Activated CD8-positive, alpha-beta T cell treated with anti-CD3 and anti-CD28 coated beads for 36 hours (primary cell): Measurements from ENCODE around the gene PRPF19. TPM values are rescaled to one million over a fixed set of nuclear protein-coding genes. Genes with fewer than 3 reads are reported as not detected.

Source experiments
- ATAC-seq: fragments of 200-7000 bp; cut with Tn5 transposase; one replicate; pipeline ENCODE4 v1.10.0; 2021; ENCODE audit warnings: mild to moderate bottlenecking, moderate library complexity
- CTCF ChIA-PET: fragments of 350-600 bp; sonication (Branson Sonifier 250); formaldehyde crosslinking; loops from one replicate; lab custom pipeline; 2021; ENCODE audit warnings: antibody characterized with exemption; lab: Charles Lee
- POLR2A ChIA-PET: fragments of 350-600 bp; sonication (Branson Sonifier 250); formaldehyde crosslinking; loops from one replicate; lab custom pipeline; 2021; ENCODE audit warnings: antibody characterized with exemption; lab: Charles Lee
- DNase-seq: peaks from one replicate; pipeline ENCODE4 v3.0.0-alpha.2; 2020
- H3K27ac Mint-ChIP-seq: one replicate; pipeline ENCODE4 v1.8.0; 2021; ENCODE audit warnings: mild to moderate bottlenecking, mixed read lengths
- H3K27me3 Mint-ChIP-seq: one replicate; pipeline ENCODE4 v1.8.0; 2021; ENCODE audit warnings: mixed read lengths
- H3K36me3 Mint-ChIP-seq: one replicate; pipeline ENCODE4 v1.8.0; 2021; ENCODE audit warnings: low read depth, mixed read lengths
- H3K4me1 Mint-ChIP-seq: one replicate; pipeline ENCODE4 v1.8.0; 2021; ENCODE audit warnings: low read depth, mixed read lengths
- H3K4me3 Mint-ChIP-seq: one replicate; pipeline ENCODE4 v1.8.0; 2021; ENCODE audit warnings: mild to moderate bottlenecking, moderate library complexity, mixed read lengths
- H3K9me3 Mint-ChIP-seq: one replicate; pipeline ENCODE4 v1.8.0; 2021; ENCODE audit warnings: mixed read lengths
- CTCF ChIP-seq: fragments of 200-600 bp; IDR thresholded peaks from one replicate; pipeline ENCODE4 v1.8.0; 2022; ENCODE audit warnings: antibody characterized with exemption, mild to moderate bottlenecking
- intact Hi-C: fragments of 100-400 bp; cut with micrococcal nuclease; formaldehyde crosslinking; loops from one replicate; pipeline ENCODE4 v1.10.0; 2022
- total RNA-seq, 2 experiments: library from RNA; stranded (reverse); gene quantifications; one replicate each; pipeline ENCODE4 v1.2.3, GENCODE V29; 2021

PRPF19 gene
- total RNA-seq, 2 experiments from 2014 or later: 142 to 150 TPM

- no peak for TF ChIP-seq CTCF
- H3K27ac Mint-ChIP-seq: no peak overlapping the region
- peaks cover 1% of the 10 kb centered on the region for H3K27me3 Mint-ChIP-seq
- ChIA-PET CTCF (no interaction called here), POLR2A (interaction anchor here (1.3 kb wide), 1 partner anchor 9 kb away, joined by 3 read pairs; no protein-coding TSS in a partner anchor)
- no peaks in the 10 kb centered on the region for H3K4me1 Mint-ChIP-seq
- H3K4me3 Mint-ChIP-seq: no peak overlapping the region
- no peaks in the 10 kb centered on the region for H3K9me3 Mint-ChIP-seq
- no peaks in the 10 kb centered on the region for H3K36me3 Mint-ChIP-seq
- DNase-seq (no peak), ATAC-seq (no peak)
- intact Hi-C loops: no loop called here
Measured at GRCh38 chr11:60936467-60937143, 30.2 kb upstream of the PRPF19 start.

- DNase-seq: no peak
- Mint-ChIP-seq H3K27ac (no peak overlapping the region), H3K4me3 (no peak overlapping the region), H3K9me3 (no peaks in the 10 kb centered on the region), H3K27me3 (peaks cover 1% of the 10 kb centered on the region), H3K36me3 (no peaks in the 10 kb centered on the region), H3K4me1 (no peaks in the 10 kb centered on the region)
- CTCF ChIA-PET: no interaction called here
- no peak for TF ChIP-seq CTCF
- POLR2A ChIA-PET: interaction anchor here (1.0 to 1.5 kb wide), 4 partner anchors 10 to 20 kb away, joined by 3 to 5 read pairs (median 3); no protein-coding TSS in a partner anchor
- no peak for ATAC-seq
- intact Hi-C loops: no loop called here
Measured at GRCh38 chr11:60935676-60936442, 29.5 kb upstream of the PRPF19 start.

GRCh38 chr11:60934790-60935605 lies 28.6 kb upstream of the PRPF19 start:
- Mint-ChIP-seq H3K4me1 (no peaks in the 10 kb centered on the region), H3K27me3 (peaks cover 1% of the 10 kb centered on the region), H3K36me3 (no peaks in the 10 kb centered on the region), H3K9me3 (no peaks in the 10 kb centered on the region), H3K27ac (no peak overlapping the region), H3K4me3 (no peak overlapping the region)
- no peak for TF ChIP-seq CTCF
- CTCF ChIA-PET: no interaction called here
- ATAC-seq (no peak), DNase-seq (no peak)
- intact Hi-C loops: no loop called here
- POLR2A ChIA-PET: interaction anchor here (1.0 to 1.5 kb wide), 4 partner anchors 11 to 20 kb away, joined by 3 to 5 read pairs (median 3); no protein-coding TSS in a partner anchor

- ChIA-PET CTCF (no interaction called here), POLR2A (interaction anchor here (0.7 to 1.5 kb wide), 3 partner anchors 10 to 114 kb away, joined by 3 read pairs; no protein-coding TSS in a partner anchor)
- Mint-ChIP-seq H3K9me3 (no peaks in the 10 kb centered on the region), H3K27me3 (peaks cover 3% of the 10 kb centered on the region), H3K27ac (no peak overlapping the region), H3K36me3 (no peaks in the 10 kb centered on the region), H3K4me1 (no peaks in the 10 kb centered on the region), H3K4me3 (no peak overlapping the region)
- intact Hi-C loops: no loop called here
- DNase-seq (no peak), ATAC-seq (no peak)
- no peak for TF ChIP-seq CTCF
Measured at GRCh38 chr11:60934124-60934789, 27.9 kb upstream of the PRPF19 start.
